ENCODE measurements around the gene RAX2.

- no peak for TF ChIP-seq POLR2A (IDR thresholded peaks at IDR 0.05; ENCODE audit: low read depth, low read length)
- TF ChIP-seq TAF1 (IDR thresholded peaks at IDR 0.05; ENCODE audit: borderline replicate concordance, low read depth, low read length): no peak
- no peak for TF ChIP-seq POLR2AphosphoS5 (IDR thresholded peaks at IDR 0.05; ENCODE audit: low read depth, low read length)
Measured at GRCh38 chr19:3804429-3804828, 32.4 kb upstream of the RAX2 start.
